SIG-M5 treated with dmso at 0.1 percent for 504 hours (cell line): ENCODE data around the gene CLSTN2.

Source experiments
- DNase-seq: peaks from one replicate; lab custom pipeline; 2025; ENCODE audit not compliant: unreplicated experiment; lab: John Stamatoyannopoulos, UW

CLSTN2 gene

GRCh38 chr3:140572334-140572733 is 637.3 kb downstream of the CLSTN2 start:
- DNase-seq = no peak

DNA sequence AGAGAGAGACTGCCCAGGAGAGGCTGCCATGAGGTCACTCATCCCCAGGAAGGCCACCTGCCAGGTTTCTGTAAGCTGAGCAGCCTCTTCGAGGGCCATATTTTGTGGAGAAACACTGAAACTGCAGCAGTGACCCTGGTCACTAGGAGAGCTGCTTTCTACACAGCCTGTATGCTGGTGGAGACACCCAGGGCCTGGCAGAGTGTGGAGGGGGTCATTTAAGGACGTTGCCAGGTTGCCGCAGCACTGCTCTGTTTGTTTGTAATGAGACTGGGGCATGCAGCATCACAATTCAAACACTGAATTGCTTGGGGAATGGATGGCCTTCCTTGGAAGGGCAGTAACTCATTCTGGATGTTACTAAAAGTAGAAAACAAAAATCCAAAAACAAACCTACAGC is 638.0 kb downstream of the CLSTN2 start:
- no peak for DNase-seq

DNA sequence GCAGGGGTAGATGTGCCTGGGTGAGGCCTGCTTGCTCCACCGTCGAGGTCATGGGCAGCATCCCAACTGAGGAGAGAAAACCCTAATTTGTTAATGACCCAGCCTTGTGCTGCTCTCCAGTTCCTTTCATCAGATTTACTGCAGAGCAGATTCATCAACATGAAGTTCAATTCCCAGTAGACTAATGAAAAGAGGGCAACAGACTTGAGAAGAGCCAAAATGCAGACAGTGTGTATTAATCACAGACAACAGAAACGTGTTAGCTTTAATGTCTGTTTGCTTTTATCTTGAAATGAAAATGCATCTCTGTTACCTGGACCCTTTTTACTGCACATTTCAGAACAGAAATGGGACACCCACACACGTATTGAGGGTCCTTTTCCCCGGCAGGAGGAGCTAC is 639.4 kb downstream of the CLSTN2 start:
- DNase-seq = no peak

GRCh38 chr3:140576449-140576848 is 641.5 kb downstream of the CLSTN2 start:
- no peak for DNase-seq

DNA sequence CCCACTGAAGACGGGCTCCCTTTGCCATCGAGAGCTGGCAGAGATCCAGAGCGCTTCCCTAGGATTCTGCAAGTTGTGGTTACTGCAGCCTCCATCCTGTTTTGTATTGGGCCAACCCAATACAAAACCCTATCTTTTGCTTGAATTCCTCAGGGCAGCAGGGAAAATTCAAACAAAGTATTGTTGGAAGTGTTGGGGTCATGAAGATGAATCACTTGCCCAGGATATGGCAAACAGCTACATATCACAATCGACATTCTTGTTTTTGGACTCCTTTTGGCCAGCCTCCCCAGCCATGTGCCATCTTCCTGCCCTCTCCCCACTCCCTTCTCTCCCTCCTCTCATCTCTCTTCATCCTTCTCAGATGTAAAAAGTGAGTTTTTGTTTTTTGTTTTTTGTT is 642.9 kb downstream of the CLSTN2 start:
- no peak for DNase-seq

DNA sequence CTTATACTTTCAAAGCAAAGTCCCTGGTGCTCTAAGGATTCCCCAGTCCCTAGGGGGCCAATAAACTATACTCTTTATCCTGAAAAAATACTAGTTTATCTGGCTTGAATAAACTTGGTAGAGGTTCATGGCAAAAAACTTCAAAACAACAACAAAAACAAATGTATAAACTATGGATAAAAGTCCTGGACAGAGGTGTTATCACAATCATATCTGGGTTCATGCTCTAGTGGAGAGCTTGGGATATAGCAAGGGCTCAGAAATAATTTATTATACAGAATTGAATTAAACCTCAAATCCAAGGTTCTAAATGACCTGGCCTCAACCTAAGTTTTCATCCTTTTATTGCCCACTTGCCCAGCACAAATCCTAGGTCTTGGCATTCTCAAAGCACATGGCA is 644.3 kb downstream of the CLSTN2 start:
- DNase-seq = no peak

GRCh38 chr3:140580746-140581145 is 645.8 kb downstream of the CLSTN2 start:
- no peak for DNase-seq

DNA sequence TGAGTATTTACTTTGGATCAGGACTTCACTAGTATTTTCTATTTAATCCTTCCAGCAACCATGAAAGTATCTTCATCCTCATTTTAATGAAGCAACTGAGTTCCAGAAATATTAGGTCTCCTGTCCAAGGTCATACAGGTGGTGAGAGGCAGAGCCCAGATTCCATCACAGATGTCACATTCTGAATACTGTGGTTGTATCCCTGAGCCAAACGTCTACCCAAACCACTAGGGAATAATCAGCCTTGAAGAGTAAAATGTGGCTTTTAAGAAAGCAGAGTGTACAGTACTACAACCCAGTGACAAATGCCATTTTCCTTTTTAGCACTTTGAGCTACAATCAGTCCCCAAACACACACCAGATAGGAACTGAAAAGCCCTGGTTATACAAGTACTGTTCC is 649.6 kb downstream of the CLSTN2 start:
- DNase-seq = no peak

DNA sequence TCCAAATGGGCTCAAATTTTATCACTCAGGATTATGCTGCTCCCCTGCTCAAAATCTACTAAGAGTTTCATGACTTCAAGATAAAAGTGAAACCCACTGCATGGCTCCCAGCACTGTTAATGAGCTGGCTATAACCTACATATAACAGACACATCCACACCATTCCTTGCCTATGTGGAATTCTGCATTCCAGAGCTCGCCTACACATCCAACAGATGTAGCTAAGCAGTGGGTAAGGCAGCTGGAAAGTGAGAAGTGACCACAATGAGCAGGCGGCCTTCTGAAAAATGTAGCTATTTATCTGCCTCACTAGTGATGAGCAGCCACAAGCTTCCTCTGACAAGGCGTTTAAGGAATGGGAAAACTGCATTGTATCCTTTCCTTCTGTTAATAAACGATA is 650.8 kb downstream of the CLSTN2 start:
- DNase-seq = no peak

DNA sequence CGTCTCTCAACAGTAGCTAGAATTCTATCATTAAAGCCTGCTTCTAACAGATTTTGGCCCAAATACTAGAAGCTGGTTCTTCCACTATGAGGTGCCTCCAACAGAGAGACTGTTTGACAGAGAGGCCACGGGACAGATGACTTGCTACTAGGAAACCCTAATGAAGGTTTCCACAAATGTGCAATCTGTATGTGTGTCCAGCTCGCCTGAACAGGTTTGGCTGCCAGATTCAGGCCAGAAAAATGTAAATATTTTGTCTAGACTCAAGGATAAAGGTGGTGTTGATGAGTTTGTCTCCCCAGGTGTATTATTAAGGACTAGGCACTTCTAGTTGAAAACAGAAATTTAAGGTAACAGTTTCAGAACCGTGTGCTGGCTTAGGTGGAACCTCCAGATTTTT is 651.3 kb downstream of the CLSTN2 start:
- DNase-seq = no peak

GRCh38 chr3:140588558-140588957 is 653.6 kb downstream of the CLSTN2 start:
- no peak for DNase-seq

DNA sequence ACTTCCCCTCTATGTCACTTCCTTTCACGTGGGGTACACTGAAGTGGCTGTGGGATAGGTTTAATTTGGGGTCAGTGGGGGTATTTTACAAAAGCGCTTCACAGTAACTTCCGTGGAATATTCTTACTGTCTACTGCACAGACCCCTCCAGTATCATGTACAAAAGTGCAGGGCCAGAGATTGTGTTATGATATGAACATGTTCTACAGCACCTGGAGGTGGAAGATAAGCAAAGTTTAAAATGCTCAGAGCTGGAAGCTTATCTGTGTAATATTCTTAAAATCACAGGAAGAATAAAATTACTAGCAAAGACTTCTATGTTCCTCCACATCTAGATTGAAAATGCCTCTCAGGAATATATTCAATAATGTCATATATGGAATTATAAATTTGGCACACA is 658.8 kb downstream of the CLSTN2 start:
- DNase-seq = no peak

DNA sequence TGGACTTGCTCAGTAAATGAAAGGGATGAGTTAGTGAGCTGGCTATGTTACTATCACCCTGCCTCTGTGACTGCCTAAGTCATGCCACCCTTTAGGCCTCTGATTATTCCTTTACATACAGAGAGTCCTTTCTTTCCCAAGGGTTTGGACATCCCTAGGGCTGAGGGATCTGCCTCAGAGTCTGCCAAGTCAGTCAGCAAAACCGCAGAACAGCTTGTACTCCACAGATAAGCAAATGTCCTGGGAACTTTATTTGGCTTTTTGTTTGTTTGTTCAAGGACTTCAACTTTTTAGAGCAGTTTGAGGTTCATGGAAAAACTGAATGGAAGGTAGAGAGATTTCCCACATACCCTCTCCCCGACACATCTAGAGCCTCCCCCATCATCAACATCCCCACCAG is 660.3 kb downstream of the CLSTN2 start:
- no peak for DNase-seq

DNA sequence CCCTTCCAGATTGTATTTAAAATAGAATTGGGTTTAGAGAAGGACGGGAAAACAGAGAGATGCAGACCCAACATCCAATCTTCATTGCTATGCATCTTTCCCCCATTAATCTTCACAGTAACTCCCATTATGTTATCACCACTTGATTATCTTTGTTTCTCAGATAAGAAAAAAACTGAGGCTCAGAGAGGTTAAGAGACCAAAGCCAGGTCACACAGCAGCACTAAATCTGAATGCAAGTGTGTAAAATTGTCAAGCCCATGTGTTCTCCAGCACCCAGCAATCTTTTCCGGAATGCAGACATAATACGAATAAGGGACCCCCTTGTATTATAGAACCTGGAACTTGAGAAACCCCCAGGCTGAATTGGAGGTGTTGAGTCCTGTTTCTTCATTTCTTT is 662.4 kb downstream of the CLSTN2 start:
- no peak for DNase-seq

DNA sequence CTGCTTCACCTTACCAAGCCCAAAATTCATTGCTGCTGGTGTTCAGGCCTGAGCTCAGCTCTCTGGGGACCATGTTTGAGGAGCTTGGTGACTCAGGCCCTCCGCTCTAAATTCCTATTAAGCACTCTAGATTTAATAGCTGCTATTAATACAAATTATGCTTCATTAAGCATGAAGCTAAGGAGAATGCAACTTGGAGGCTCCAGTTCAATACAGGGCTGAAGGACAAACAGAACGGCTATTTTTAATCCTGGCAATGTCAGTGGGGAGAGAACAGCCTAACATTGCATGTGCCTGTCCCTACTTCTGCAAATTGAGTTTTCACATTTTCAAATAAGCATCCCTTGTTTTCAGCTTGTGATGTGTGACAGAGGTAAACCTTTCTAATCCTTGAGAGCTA is 662.8 kb downstream of the CLSTN2 start:
- DNase-seq = no peak

DNA sequence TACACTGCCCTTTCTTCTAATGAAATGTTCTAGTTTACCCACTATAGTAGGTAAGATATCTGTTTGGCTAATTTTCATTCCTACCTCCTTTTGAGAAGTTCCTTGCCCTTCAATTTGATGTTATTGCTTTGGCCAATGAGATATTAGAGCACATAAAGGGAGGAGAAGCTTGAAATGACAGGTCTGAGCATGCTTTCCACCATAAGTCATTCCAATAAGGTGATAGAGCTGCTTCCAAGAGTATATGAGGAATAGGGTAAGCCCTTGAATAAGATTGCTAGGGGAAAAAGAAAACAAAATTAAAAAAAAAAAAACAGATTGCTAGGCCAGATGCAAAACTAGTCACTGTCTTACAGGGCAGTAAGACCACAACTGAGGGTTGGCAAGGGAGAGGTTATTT is 664.0 kb downstream of the CLSTN2 start:
- DNase-seq = no peak

DNA sequence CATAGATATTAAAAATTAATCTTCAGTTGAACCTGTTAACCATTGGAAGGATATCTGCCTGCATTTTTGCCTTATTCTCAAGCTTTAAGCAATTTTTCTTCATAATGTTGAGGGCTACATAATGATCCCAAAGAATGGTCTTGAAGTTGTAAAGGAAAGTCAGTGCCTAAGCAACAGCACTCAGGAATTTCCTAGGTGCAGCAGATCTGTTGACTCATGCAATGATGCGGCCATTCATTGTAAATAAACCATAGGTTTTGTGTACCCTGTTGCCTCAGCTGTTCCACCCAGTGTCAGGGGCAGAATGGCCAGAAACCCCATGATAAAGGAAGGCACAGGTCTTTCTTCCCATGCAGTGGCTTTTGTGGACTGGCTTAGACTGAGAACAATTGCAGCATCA is 664.5 kb downstream of the CLSTN2 start:
- DNase-seq = no peak

DNA sequence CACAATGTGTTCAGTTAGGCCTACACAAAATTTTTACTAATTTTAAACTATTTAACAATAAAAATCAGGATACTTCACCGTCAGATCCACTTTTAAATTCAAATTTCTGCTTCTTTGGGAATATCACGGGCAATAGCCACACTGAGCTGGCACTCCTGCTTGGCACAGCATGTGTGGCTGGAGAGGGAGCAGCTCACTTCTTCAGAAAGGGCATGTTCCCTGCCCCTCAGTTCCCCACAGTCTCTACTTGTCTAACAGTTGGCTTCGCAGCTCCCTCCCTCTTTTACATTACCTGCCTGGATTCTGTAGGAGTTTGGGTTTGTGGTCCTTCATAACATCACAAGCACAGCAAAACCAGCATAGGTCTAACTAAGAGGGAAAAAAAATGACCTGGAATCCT is 666.9 kb downstream of the CLSTN2 start:
- no peak for DNase-seq

DNA sequence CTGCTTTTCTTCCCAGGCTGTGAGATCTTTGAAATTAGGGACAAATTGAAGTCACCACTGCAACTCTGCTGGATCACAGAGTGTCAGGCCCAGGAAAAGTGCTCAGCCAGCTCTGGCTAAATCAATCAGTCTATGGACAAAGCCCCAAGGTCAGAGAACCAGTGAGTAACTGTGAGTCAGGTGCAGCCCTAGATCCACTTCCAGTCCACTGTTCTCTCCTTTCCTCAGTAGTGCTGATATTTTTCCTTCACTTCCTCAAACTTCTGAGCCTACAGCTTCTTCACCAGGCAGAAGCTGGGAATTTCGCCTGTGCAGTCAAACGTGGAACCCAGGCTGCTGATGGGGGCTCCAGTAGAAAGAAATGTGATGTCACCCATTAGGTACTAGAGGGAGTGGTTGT is 667.8 kb downstream of the CLSTN2 start:
- no peak for DNase-seq

DNA sequence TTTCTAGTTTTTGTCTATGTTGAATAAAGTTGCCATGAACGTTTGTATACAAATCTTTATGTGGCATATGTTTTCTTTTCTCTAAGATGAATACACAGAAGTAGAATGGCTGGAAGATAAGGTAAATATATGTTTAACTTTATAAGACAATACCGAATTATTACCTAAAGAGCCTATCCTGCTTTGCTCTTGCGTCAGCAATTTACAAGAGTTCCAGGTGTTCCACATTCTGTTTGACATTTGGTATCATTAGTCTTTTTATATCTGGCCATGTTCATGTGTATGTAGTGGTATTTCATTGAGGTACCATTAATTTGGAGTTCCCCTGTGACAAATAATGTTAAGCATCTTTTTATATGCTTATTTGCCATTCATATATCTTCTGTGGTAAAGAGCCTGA is 668.8 kb downstream of the CLSTN2 start:
- no peak for DNase-seq

DNA sequence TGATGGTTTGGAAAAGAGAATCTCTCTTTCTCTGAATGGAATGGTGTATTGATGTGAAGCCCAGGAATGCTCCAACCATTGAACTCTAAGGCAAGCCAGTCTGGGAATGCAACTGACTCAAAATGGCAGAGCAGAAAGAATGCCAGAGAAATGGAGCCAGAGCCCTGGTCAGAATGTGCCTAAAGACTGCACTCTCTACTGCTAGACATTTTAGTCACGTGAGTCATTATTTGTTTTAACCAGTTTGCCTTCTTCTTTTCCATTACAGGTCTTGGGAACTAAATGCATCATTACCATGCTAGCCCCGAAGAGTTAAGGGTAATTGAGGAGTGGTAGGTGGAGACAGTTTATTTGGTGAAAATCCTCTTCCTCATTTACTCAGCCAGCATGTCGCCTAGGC is 675.6 kb downstream of the CLSTN2 start:
- no peak for DNase-seq

GRCh38 chr3:140614001-140614400 is 679.0 kb downstream of the CLSTN2 start:
- DNase-seq = no peak

DNA sequence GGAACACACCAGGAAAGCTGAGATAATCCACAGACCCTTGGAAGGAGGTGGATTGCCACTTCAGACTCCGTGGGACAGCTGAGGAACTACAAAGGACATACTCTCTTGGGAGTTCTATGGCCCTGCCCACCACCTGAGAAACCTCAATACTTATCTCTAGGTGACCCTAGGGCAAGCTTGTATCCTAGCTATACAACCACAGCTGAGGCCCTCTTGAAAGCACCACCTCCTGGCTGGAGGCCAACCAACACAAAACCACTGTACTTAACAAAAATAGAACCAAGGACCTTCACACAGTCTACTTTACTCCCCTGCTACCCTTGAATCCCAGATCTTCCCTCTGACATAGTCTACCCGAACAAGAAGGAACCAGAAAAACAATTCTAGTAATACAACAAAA is 682.1 kb downstream of the CLSTN2 start:
- no peak for DNase-seq

DNA sequence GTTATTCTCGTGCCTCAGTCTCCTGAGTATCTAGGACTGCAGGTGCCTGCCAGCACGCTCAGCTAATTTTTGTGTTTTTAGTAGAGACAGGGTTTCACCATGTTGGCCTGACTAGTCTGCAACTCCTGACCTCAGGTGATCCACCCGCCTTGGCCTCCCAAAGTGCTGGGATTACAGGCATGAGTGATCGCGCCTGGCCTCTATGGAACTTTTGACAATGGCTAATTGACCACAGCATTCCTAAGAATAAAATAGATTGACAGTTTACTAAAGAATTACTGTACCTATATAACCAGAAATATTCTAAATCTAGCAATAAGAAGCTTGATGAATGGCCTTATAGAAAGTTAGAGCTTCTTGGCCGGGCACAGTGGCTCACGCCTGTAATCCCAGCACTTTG is 691.9 kb downstream of the CLSTN2 start:
- no peak for DNase-seq
